Measurements from ENCODE around the gene HTR2B.
"Not testable (repeated sequence)": the region's sequence is repeated elsewhere in the genome, so short reads cannot be mapped to it uniquely, and the experiment has no call there.

Gene HTR2B

GRCh38 chr2:231133365-231134099 lies 8.7 kb upstream of the HTR2B start:
- DNase-seq = peak; percentile 48

- no peak for DNase-seq
These were observed 7.3 kb upstream of the HTR2B start for GRCh38 chr2:231132129-231132528.

GRCh38 chr2:231130336-231131056 lies 5.7 kb upstream of the HTR2B start:
- DNase-seq = no peak

- no peak for DNase-seq
These were observed 4.4 kb upstream of the HTR2B start for GRCh38 chr2:231129216-231129615.

- no peak for DNase-seq
These were observed 3.7 kb upstream of the HTR2B start for GRCh38 chr2:231128541-231128940.

- DNase-seq = no peak
These were observed 3.1 kb upstream of the HTR2B start for GRCh38 chr2:231127936-231128335.

GRCh38 chr2:231127480-231127879 lies 2.6 kb upstream of the HTR2B start:
- no peak for DNase-seq

- no peak for DNase-seq
These were observed 1.3 kb upstream of the HTR2B start for GRCh38 chr2:231126123-231126522.

GRCh38 chr2:231123362-231123898 lies 1.4 kb downstream of the HTR2B start:
- peak; percentile 22 for DNase-seq

- no peak for DNase-seq
These were observed 6.3 kb downstream of the HTR2B start for GRCh38 chr2:231118614-231118942.

GRCh38 chr2:231117922-231118613 lies 6.8 kb downstream of the HTR2B start:
- DNase-seq = no peak

GRCh38 chr2:231117148-231117547 lies 7.7 kb downstream of the HTR2B start:
- DNase-seq = no peak

- DNase-seq = no peak
These were observed 9.2 kb downstream of the HTR2B start for GRCh38 chr2:231115651-231116050.

GRCh38 chr2:231113489-231113888 lies 11.4 kb downstream of the HTR2B start:
- no peak for DNase-seq

GRCh38 chr2:231111987-231112386 lies 12.9 kb downstream of the HTR2B start:
- no peak for DNase-seq

GRCh38 chr2:231110551-231110950 lies 14.3 kb downstream of the HTR2B start:
- peak; percentile 16 for DNase-seq

GRCh38 chr2:231104115-231104713 lies 20.6 kb downstream of the HTR2B start:
- peak; percentile 81 for DNase-seq

- peak; percentile 22 for DNase-seq
These were observed 22.1 kb downstream of the HTR2B start for GRCh38 chr2:231102772-231103171.

GRCh38 chr2:231100990-231101389 lies 23.9 kb downstream of the HTR2B start:
- no peak for DNase-seq

- not testable (repeated sequence) for DNase-seq
These were observed 24.5 kb downstream of the HTR2B start for GRCh38 chr2:231100321-231100720.

- DNase-seq = no peak
These were observed 24.9 kb downstream of the HTR2B start for GRCh38 chr2:231099918-231100317.

GRCh38 chr2:231094736-231095346 lies 30.0 kb downstream of the HTR2B start:
- DNase-seq = no peak

GRCh38 chr2:231093933-231094332 lies 30.9 kb downstream of the HTR2B start:
- no peak for DNase-seq

All from suppressor macrophage treated with lipopolysaccharide for 4 hours (primary cell).